SU-DHL-6 (cell line): ENCODE measurements around the gene PTPN14.

Experiments
- H2AFZ ChIP-seq: fragments of 200-600 bp; sonication (generic); 2 replicates; pipeline ENCODE4 v1.6.1; 2014; ENCODE audit warnings: low read depth, mild to moderate bottlenecking, moderate library complexity, mixed read lengths, antibody characterized with exemption, low read length; ENCODE audit not compliant: severe bottlenecking
- H3F3A ChIP-seq: fragments of 200-600 bp; shearing (Covaris generic); 2 replicates; pipeline ENCODE4 v1.6.0; 2016; ENCODE audit warnings: antibody characterized with exemption, mild to moderate bottlenecking; ENCODE audit not compliant: insufficient read depth
- H3K27ac ChIP-seq: fragments of 200-600 bp; sonication (generic); 2 replicates; pipeline ENCODE4 v1.5.1; 2016; ENCODE audit warnings: low read depth, mild to moderate bottlenecking, low read length, moderate library complexity, mixed read lengths
- H3K27me3 ChIP-seq: fragments of 200-600 bp; sonication (generic), shearing (Covaris generic); 2 replicates; pipeline ENCODE4 v1.6.0; 2014; ENCODE audit warnings: mild to moderate bottlenecking, low read length
- H3K36me3 ChIP-seq: fragments of 200-600 bp; sonication (generic); 2 replicates; pipeline ENCODE4 v1.6.1; 2014; ENCODE audit warnings: mild to moderate bottlenecking, low read length, mixed read lengths
- H3K4me2 ChIP-seq: fragments of 300-600, 200-600 bp; shearing (Covaris generic), sonication (generic); 2 replicates; pipeline ENCODE4 v1.6.0; 2014; ENCODE audit warnings: low read length, low read depth, mild to moderate bottlenecking; ENCODE audit not compliant: poor library complexity, severe bottlenecking
- H3K4me3 ChIP-seq: fragments of 200-600 bp; sonication (generic); 2 replicates; pipeline ENCODE4 v1.5.1; 2014; ENCODE audit warnings: antibody characterized with exemption, low read length, mild to moderate bottlenecking, mixed read lengths; ENCODE audit not compliant: insufficient read depth, poor library complexity, severe bottlenecking
- H3K79me2 ChIP-seq: fragments of 200-600 bp; sonication (generic); 2 replicates; pipeline ENCODE4 v1.6.1; 2014; ENCODE audit warnings: mild to moderate bottlenecking, low read length, moderate library complexity; ENCODE audit not compliant: insufficient read depth
- H3K9ac ChIP-seq: fragments of 200-600 bp; sonication (generic); 2 replicates; pipeline ENCODE4 v1.7.0; 2014; ENCODE audit warnings: mild to moderate bottlenecking, low read length
- H3K9me2 ChIP-seq: fragments of 200-600 bp; sonication (generic); replicated peaks from 2 replicates; pipeline ENCODE4 v1.6.1; 2014; ENCODE audit warnings: low read length; ENCODE audit not compliant: insufficient read depth
- H3K9me3 ChIP-seq: fragments of 200-600 bp; sonication (generic); 2 replicates; pipeline ENCODE4 v1.6.1; 2014; ENCODE audit warnings: low read length, mixed read lengths; ENCODE audit not compliant: insufficient read depth
- H4K20me1 ChIP-seq: fragments of 200-600 bp; sonication (generic); 2 replicates; pipeline ENCODE4 v1.6.1; 2014; ENCODE audit warnings: low read depth, mild to moderate bottlenecking, antibody characterized with exemption, low read length, moderate library complexity, mixed read lengths
- EZH2phosphoT487 ChIP-seq: fragments of 200-600 bp; sonication (generic), shearing (Covaris generic); conservative IDR thresholded peaks from 2 replicates; pipeline ENCODE4 v1.6.1; 2018; ENCODE audit warnings: mild to moderate bottlenecking, antibody characterized with exemption, low read length, moderate library complexity, mixed read lengths
- TF ChIP-seq, protein P1 (sequence below): fragments of 200-600 bp; sonication (generic); IDR thresholded peaks from one replicate; pipeline ENCODE4 v1.5.1; 2017; ENCODE audit warnings: antibody characterized with exemption, mild to moderate bottlenecking, low read length, moderate library complexity; ENCODE audit not compliant: insufficient read depth, poor library complexity, severe bottlenecking

The PTPN14 gene

DNA sequence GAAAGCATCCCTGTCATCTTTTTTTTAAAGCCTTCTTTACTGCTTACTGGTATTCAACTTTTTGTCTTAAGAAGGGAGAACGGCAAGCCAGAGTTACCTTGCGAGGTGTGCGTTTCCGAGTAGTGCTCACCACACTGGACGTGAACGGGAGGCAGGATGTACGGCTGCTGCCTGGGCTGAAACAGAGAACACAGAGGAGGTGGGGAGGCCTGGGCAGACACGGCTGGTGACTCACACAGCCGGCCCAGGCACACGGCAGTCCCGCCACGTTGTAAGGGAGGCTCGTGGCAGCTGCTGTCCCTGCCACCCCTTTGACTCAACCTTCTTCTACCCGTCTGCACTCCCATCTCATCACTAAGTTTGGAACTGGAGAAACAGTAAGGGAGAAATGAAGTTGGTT, 164.7 kb downstream of the PTPN14 start:
- Histone ChIP-seq H2AFZ (no peak overlapping the region), H3K79me2 (no peaks in the 10 kb centered on the region), H3K9ac (no peak overlapping the region), H3K4me3 (no peak overlapping the region), H3K9me2 (no peaks in the 10 kb centered on the region), H3K27ac (no peak overlapping the region), H4K20me1 (no peaks in the 10 kb centered on the region), H3F3A (no peaks in the 10 kb centered on the region), H3K9me3 (no peaks in the 10 kb centered on the region), H3K4me2 (no peak overlapping the region), H3K36me3 (no peaks in the 10 kb centered on the region), H3K27me3 (no peaks in the 10 kb centered on the region)
- TF ChIP-seq EZH2phosphoT487, result no peak
- TF ChIP-seq, protein P1, sequence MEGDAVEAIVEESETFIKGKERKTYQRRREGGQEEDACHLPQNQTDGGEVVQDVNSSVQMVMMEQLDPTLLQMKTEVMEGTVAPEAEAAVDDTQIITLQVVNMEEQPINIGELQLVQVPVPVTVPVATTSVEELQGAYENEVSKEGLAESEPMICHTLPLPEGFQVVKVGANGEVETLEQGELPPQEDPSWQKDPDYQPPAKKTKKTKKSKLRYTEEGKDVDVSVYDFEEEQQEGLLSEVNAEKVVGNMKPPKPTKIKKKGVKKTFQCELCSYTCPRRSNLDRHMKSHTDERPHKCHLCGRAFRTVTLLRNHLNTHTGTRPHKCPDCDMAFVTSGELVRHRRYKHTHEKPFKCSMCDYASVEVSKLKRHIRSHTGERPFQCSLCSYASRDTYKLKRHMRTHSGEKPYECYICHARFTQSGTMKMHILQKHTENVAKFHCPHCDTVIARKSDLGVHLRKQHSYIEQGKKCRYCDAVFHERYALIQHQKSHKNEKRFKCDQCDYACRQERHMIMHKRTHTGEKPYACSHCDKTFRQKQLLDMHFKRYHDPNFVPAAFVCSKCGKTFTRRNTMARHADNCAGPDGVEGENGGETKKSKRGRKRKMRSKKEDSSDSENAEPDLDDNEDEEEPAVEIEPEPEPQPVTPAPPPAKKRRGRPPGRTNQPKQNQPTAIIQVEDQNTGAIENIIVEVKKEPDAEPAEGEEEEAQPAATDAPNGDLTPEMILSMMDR, result no peak

DNA sequence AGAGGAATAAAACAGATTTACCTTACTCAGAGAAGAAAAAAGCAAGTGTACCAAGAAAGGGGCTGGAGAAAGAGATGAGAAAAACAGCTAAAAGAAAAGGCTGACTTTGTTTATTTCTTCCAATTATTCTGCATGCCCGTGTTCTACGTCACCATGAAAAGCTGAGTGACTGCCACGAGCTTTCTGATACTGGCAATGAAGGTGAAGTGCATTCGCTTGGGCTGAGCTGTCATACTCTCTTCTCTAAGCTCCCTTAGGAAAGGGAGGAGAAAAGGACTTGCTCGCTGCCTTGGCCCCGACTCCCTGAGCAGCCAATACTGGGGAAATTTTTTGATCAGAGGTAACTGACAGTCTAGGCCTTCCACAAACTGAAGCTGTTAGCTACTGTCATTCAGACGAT, 165.1 kb downstream of the PTPN14 start:
- Histone ChIP-seq H3K36me3 (no peaks in the 10 kb centered on the region), H3K4me2 (no peak overlapping the region), H3K9ac (no peak overlapping the region), H3F3A (no peaks in the 10 kb centered on the region), H3K79me2 (no peaks in the 10 kb centered on the region), H3K27ac (no peak overlapping the region), H2AFZ (no peak overlapping the region), H3K9me2 (no peaks in the 10 kb centered on the region), H3K27me3 (no peaks in the 10 kb centered on the region), H4K20me1 (no peaks in the 10 kb centered on the region), H3K9me3 (no peaks in the 10 kb centered on the region), H3K4me3 (no peak overlapping the region)
- TF ChIP-seq, protein P1, result no peak
- no peak for TF ChIP-seq EZH2phosphoT487

DNA sequence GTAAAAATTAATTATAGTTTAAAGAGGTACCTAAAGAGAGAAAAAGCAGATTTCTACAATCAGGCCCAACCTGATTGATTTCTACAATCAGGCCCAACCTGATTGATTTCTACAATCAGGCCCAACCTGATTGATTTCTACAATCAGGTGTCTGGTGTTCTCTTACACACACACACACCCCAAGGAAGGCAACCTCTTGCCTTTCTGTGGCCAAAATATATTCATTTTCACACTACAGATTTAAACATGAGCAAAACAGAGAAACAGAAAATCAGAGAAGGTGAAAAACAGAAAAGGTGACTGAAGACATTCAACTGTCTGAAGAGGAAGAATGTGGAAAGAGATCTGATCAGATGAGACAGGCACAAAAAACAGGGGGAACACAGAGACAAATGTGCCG, 166.0 kb downstream of the PTPN14 start:
- H3K4me3 ChIP-seq, result no peak overlapping the region
- H3K9me3 ChIP-seq, result no peaks in the 10 kb centered on the region
- TF ChIP-seq EZH2phosphoT487, result no peak
- no peaks in the 10 kb centered on the region for H3F3A ChIP-seq
- no peak overlapping the region for H3K27ac ChIP-seq
- H3K79me2 ChIP-seq, result no peaks in the 10 kb centered on the region
- no peak overlapping the region for H2AFZ ChIP-seq
- no peak overlapping the region for H3K9ac ChIP-seq
- H3K36me3 ChIP-seq, result no peaks in the 10 kb centered on the region
- H3K27me3 ChIP-seq, result no peaks in the 10 kb centered on the region
- no peaks in the 10 kb centered on the region for H3K9me2 ChIP-seq
- H3K4me2 ChIP-seq, result no peak overlapping the region
- H4K20me1 ChIP-seq, result no peaks in the 10 kb centered on the region

DNA sequence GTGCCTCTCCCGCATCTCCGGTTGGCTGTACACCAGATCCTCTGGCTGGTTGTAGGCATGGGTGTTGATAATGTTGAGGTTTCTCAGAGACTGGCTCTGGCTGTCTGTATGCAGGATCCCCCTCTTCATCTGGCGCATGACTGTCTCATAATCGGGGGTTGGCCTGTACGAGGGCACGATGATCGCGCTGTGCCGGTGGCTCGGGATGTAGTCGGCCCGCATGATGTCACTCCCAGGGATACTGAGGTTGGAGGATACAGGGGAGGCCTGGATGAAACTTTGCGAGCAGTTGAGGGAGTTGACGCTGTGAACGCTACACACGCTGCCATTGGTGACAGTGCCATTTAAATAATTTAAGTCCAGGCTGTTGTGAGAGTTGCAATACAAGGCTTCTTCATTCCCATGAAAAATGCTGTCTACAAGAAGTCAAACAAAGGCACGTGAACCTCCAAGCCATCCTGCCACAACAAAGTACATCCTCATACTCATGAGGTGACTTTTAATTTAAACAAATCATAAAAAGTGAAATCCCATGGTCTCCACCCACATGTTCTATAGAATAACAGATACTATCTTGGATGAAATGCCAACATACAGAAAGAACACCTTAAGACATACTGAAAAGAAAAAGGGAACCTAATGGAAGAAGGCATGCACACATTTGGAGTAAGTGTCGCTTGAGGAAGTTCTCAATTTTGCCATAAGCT, 166.9 kb downstream of the PTPN14 start:
- no peaks in the 10 kb centered on the region for H3K9me3 ChIP-seq
- no peak overlapping the region for H3K4me2 ChIP-seq
- H2AFZ ChIP-seq, result no peak overlapping the region
- no peaks in the 10 kb centered on the region for H3K9me2 ChIP-seq
- no peaks in the 10 kb centered on the region for H4K20me1 ChIP-seq
- H3K79me2 ChIP-seq, result no peaks in the 10 kb centered on the region
- no peak overlapping the region for H3K27ac ChIP-seq
- H3K36me3 ChIP-seq, result no peaks in the 10 kb centered on the region
- no peak overlapping the region for H3K9ac ChIP-seq
- H3F3A ChIP-seq, result no peaks in the 10 kb centered on the region
- no peaks in the 10 kb centered on the region for H3K27me3 ChIP-seq
- TF ChIP-seq, protein P1, result no peak
- no peak for TF ChIP-seq EZH2phosphoT487
- H3K4me3 ChIP-seq, result no peak overlapping the region
